Neural cell (in vitro differentiated cells): ENCODE results near the gene PIK3R3. TPM values are rescaled to one million over a fixed set of nuclear protein-coding genes. Genes with fewer than 3 reads are reported as not detected.

Experiments used
- H2AFZ ChIP-seq: fragments of 200-600, 300-800 bp; sonication (generic), shearing (Covaris generic); 2 replicates; pipeline ENCODE4 v1.6.0; 2014; ENCODE audit warnings: low read depth, mild to moderate bottlenecking, antibody characterized with exemption, low read length, moderate library complexity
- H3F3A ChIP-seq: fragments of 200-600 bp; shearing (Covaris generic); 2 replicates; pipeline ENCODE4 v1.6.1; 2016; ENCODE audit warnings: mild to moderate bottlenecking, moderate library complexity, mixed read lengths, antibody characterized with exemption, low read length; ENCODE audit not compliant: insufficient read depth, poor library complexity, severe bottlenecking
- H3K27ac ChIP-seq: fragments of 200-600, 300-800 bp; sonication (generic), shearing (Covaris generic); 2 replicates; pipeline ENCODE4 v1.5.1; 2014; ENCODE audit warnings: mild to moderate bottlenecking, low read length, moderate library complexity
- H3K27me3 ChIP-seq: fragments of 300-800, 200-600 bp; sonication (generic), shearing (Covaris generic); 2 replicates; pipeline ENCODE4 v1.6.0; 2014; ENCODE audit warnings: mild to moderate bottlenecking, low read depth, low read length, moderate library complexity; ENCODE audit not compliant: insufficient read depth
- H3K36me3 ChIP-seq: fragments of 300-800, 200-600 bp; sonication (generic), shearing (Covaris generic); 2 replicates; pipeline ENCODE4 v1.5.1; 2014; ENCODE audit warnings: mild to moderate bottlenecking, antibody characterized with exemption, low read length, moderate library complexity; ENCODE audit not compliant: insufficient read depth
- H3K4me2 ChIP-seq: fragments of 300-800, 200-600 bp; sonication (generic), shearing (Covaris generic); 2 replicates; pipeline ENCODE4 v1.6.0; 2014; ENCODE audit warnings: mild to moderate bottlenecking, low read length
- H3K4me3 ChIP-seq: fragments of 300-800, 200-600 bp; sonication (generic), shearing (Covaris generic); 2 replicates; pipeline ENCODE4 v1.5.1; 2014; ENCODE audit warnings: mild to moderate bottlenecking, low read length, moderate library complexity
- H3K79me2 ChIP-seq: fragments of 200-600 bp; shearing (Covaris generic); replicated peaks from 2 replicates; pipeline ENCODE4 v1.6.0; 2014; ENCODE audit warnings: mild to moderate bottlenecking, low read length, moderate library complexity; ENCODE audit not compliant: insufficient read depth
- H3K9ac ChIP-seq: fragments of 300-800, 200-600 bp; sonication (generic), shearing (Covaris generic); 2 replicates; pipeline ENCODE4 v1.6.1; 2016; ENCODE audit warnings: mild to moderate bottlenecking, low read length, mixed read lengths
- H3K9me2 ChIP-seq: fragments of 200-600 bp; shearing (Covaris generic); 2 replicates; pipeline ENCODE4 v1.6.1; 2016; ENCODE audit warnings: mild to moderate bottlenecking, low read length, mixed read lengths; ENCODE audit not compliant: insufficient read depth
- H3K9me3 ChIP-seq: fragments of 200-600, 300-800 bp; sonication (generic), shearing (Covaris generic); 2 replicates; pipeline ENCODE4 v1.6.1; 2016; ENCODE audit warnings: mild to moderate bottlenecking, mixed run types, low read length, moderate library complexity, mixed read lengths
- H4K20me1 ChIP-seq: fragments of 200-600 bp; shearing (Covaris generic); 2 replicates; pipeline ENCODE4 v1.6.1; 2016; ENCODE audit warnings: mild to moderate bottlenecking, mixed run types; ENCODE audit not compliant: insufficient read depth
- EP300 ChIP-seq: fragments of 450-650 bp; conservative IDR thresholded peaks from 2 replicates; pipeline ENCODE4 v1.6.1; 2014; ENCODE audit warnings: antibody characterized with exemption, mild to moderate bottlenecking, moderate library complexity; ENCODE audit not compliant: poor library complexity, severe bottlenecking
- EZH2 ChIP-seq: fragments of 200-600, 300-800 bp; shearing (Covaris generic), sonication (generic); IDR thresholded peaks from 2 replicates; pipeline ENCODE4 v1.6.1; 2014; ENCODE audit warnings: antibody characterized with exemption, low read length, borderline replicate concordance, mild to moderate bottlenecking; ENCODE audit not compliant: insufficient read depth, poor library complexity, severe bottlenecking
- MXI1 ChIP-seq: fragments of 450-650 bp; conservative IDR thresholded peaks from 2 replicates; pipeline ENCODE4 v1.6.1; 2014; ENCODE audit warnings: antibody characterized with exemption, mild to moderate bottlenecking; ENCODE audit not compliant: poor library complexity, severe bottlenecking
- POLR2AphosphoS5 ChIP-seq: IDR thresholded peaks from 2 replicates; pipeline ENCODE4 v1.6.1; 2012
- RAD21 ChIP-seq: fragments of 450-650 bp; conservative IDR thresholded peaks from 2 replicates; pipeline ENCODE4 v1.6.1; 2014; ENCODE audit warnings: antibody characterized with exemption, mild to moderate bottlenecking, moderate library complexity
- SMC3 ChIP-seq: fragments of 450-650 bp; conservative IDR thresholded peaks from 2 replicates; pipeline ENCODE4 v1.6.1; 2014; ENCODE audit warnings: antibody characterized with exemption, mild to moderate bottlenecking, moderate library complexity; ENCODE audit not compliant: poor library complexity
- TAF1 ChIP-seq: IDR thresholded peaks from 2 replicates; pipeline ENCODE4 v1.6.1; 2012; ENCODE audit warnings: low read depth
- polyA plus RNA-seq: library from polyadenylated mRNA; depleted of rRNA; stranded (reverse); fragments of >200 nt; gene quantifications from 2 replicates; pipeline ENCODE4 v1.2.3, GENCODE V29; 2014
- TF ChIP-seq, protein P1 (sequence below): IDR thresholded peaks from 2 replicates; pipeline ENCODE4 v1.6.1; 2012; ENCODE audit warnings: borderline replicate concordance
- TF ChIP-seq, protein P2 (sequence below): fragments of 450-650 bp; IDR thresholded peaks from 2 replicates; pipeline ENCODE4 v1.5.1; 2014; ENCODE audit warnings: antibody characterized with exemption, mild to moderate bottlenecking, moderate library complexity; ENCODE audit not compliant: poor library complexity, severe bottlenecking

The PIK3R3 gene
- polyA plus RNA-seq, 1 donor from 2014 or later = 119 TPM

DNA sequence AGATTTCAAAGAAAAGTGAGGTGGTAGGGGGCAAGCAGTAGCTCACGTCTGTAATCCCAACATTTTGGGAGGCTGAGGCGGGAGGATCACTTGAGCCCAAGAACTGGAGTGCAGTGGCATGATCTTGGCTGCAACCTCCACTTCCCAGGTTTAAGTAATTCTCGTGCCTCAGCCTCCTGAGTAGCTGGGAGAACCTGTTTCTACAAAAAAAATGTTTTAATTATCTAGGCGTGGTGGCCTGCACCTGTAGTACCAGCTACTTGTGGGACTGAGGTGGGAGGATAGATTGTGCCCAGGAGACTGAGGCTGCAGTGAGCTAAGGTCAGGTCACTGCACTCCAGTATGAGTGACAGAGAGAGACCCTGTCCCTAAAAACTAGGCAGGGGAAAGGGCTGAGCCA lies 39.9 kb upstream of the PIK3R3 start:
- Histone ChIP-seq H3K9ac (no peak overlapping the region), H3K4me2 (no peak overlapping the region), H3K9me3 (no peaks in the 10 kb centered on the region), H4K20me1 (no peaks in the 10 kb centered on the region), H3K9me2 (no peaks in the 10 kb centered on the region), H3K36me3 (no peaks in the 10 kb centered on the region), H3K4me3 (no peak overlapping the region), H3K27me3 (no peaks in the 10 kb centered on the region), H3K27ac (no peak overlapping the region), H2AFZ (no peak overlapping the region), H3K79me2 (no peaks in the 10 kb centered on the region), H3F3A (no peaks in the 10 kb centered on the region)
- no peak for TF ChIP-seq EZH2
- no peak for TF ChIP-seq EP300
- TF ChIP-seq RAD21 = no peak
- TF ChIP-seq, protein P1, sequence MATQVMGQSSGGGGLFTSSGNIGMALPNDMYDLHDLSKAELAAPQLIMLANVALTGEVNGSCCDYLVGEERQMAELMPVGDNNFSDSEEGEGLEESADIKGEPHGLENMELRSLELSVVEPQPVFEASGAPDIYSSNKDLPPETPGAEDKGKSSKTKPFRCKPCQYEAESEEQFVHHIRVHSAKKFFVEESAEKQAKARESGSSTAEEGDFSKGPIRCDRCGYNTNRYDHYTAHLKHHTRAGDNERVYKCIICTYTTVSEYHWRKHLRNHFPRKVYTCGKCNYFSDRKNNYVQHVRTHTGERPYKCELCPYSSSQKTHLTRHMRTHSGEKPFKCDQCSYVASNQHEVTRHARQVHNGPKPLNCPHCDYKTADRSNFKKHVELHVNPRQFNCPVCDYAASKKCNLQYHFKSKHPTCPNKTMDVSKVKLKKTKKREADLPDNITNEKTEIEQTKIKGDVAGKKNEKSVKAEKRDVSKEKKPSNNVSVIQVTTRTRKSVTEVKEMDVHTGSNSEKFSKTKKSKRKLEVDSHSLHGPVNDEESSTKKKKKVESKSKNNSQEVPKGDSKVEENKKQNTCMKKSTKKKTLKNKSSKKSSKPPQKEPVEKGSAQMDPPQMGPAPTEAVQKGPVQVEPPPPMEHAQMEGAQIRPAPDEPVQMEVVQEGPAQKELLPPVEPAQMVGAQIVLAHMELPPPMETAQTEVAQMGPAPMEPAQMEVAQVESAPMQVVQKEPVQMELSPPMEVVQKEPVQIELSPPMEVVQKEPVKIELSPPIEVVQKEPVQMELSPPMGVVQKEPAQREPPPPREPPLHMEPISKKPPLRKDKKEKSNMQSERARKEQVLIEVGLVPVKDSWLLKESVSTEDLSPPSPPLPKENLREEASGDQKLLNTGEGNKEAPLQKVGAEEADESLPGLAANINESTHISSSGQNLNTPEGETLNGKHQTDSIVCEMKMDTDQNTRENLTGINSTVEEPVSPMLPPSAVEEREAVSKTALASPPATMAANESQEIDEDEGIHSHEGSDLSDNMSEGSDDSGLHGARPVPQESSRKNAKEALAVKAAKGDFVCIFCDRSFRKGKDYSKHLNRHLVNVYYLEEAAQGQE = no peak
- TF ChIP-seq POLR2AphosphoS5 = no peak
- TF ChIP-seq, protein P2, sequence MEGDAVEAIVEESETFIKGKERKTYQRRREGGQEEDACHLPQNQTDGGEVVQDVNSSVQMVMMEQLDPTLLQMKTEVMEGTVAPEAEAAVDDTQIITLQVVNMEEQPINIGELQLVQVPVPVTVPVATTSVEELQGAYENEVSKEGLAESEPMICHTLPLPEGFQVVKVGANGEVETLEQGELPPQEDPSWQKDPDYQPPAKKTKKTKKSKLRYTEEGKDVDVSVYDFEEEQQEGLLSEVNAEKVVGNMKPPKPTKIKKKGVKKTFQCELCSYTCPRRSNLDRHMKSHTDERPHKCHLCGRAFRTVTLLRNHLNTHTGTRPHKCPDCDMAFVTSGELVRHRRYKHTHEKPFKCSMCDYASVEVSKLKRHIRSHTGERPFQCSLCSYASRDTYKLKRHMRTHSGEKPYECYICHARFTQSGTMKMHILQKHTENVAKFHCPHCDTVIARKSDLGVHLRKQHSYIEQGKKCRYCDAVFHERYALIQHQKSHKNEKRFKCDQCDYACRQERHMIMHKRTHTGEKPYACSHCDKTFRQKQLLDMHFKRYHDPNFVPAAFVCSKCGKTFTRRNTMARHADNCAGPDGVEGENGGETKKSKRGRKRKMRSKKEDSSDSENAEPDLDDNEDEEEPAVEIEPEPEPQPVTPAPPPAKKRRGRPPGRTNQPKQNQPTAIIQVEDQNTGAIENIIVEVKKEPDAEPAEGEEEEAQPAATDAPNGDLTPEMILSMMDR = no peak
- no peak for TF ChIP-seq TAF1
- TF ChIP-seq MXI1 = no peak
- TF ChIP-seq SMC3 = no peak

DNA sequence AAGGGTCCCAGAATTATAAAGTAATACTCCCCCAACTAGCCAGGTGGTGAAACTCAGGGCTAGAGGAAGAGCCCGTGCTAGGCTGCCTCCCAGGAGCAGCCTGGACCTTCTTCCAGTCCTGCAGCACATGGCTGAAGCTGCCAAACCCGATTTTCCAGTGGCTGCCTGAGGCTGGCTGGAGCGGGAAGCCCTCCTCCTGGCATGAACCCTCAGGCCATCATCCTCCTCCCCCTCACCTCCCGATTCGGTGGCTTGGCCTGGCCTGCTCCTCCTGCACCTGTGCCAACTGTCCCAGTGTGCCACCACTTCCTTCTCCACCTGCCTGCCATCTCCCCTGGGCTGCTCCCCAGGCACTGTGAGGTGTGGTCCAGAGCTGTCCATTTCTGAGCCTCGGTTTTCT lies 39.4 kb upstream of the PIK3R3 start:
- H3K4me3 ChIP-seq = no peak overlapping the region
- no peak overlapping the region for H3K27ac ChIP-seq
- H3K27me3 ChIP-seq = no peaks in the 10 kb centered on the region
- H2AFZ ChIP-seq = no peak overlapping the region
- no peaks in the 10 kb centered on the region for H3K36me3 ChIP-seq
- H3K4me2 ChIP-seq = no peak overlapping the region
- H3K9ac ChIP-seq = no peak overlapping the region
- no peaks in the 10 kb centered on the region for H4K20me1 ChIP-seq
- no peaks in the 10 kb centered on the region for H3F3A ChIP-seq
- no peaks in the 10 kb centered on the region for H3K9me3 ChIP-seq
- H3K9me2 ChIP-seq = no peaks in the 10 kb centered on the region
- no peak for TF ChIP-seq POLR2AphosphoS5
- no peak for TF ChIP-seq EZH2
- TF ChIP-seq RAD21 = no peak
- no peak for TF ChIP-seq TAF1
- TF ChIP-seq, protein P2 = no peak
- TF ChIP-seq, protein P1 = no peak
- no peak for TF ChIP-seq SMC3
- no peak for TF ChIP-seq MXI1
- TF ChIP-seq EP300 = no peak
- H3K79me2 ChIP-seq = no peaks in the 10 kb centered on the region
